K562 (cell line): Measurements from ENCODE around the gene DIP2B. TPM values are rescaled to one million over a fixed set of nuclear protein-coding genes. Genes with fewer than 3 reads are reported as not detected.
A peak's percentile ranks its signal among the peaks of the same experiment; 100 is the strongest.

ENCODE experiments used
- ARID4B ChIP-seq: sonication (generic); formaldehyde crosslinking; IDR thresholded peaks from 2 replicates; pipeline ENCODE4 v1.8.0; 2022; ENCODE audit warnings: mild to moderate bottlenecking, missing genetic modification reagents
- DPF2 ChIP-seq: fragments of 450-650 bp; IDR thresholded peaks from 2 replicates; pipeline ENCODE4 v1.6.1; 2016
- HIVEP1 ChIP-seq: fragments of 250-450 bp; sonication (Bioruptor Pico); IDR thresholded peaks from 2 replicates; pipeline ENCODE4 v1.4.0; 2020; ENCODE audit warnings: mild to moderate bottlenecking
- LCOR ChIP-seq: sonication (generic); formaldehyde crosslinking; IDR thresholded peaks from 2 replicates; pipeline ENCODE4 v1.8.0; 2022; ENCODE audit warnings: mild to moderate bottlenecking, missing genetic modification reagents
- MECOM ChIP-seq: fragments of 250-450 bp; sonication (Bioruptor Pico); IDR thresholded peaks from 2 replicates; pipeline ENCODE4 v1.8.0; 2022; ENCODE audit warnings: inconsistent platforms
- NFE2 ChIP-seq: IDR thresholded peaks from 2 replicates; pipeline ENCODE4 v1.6.1; 2014; ENCODE audit warnings: antibody characterized with exemption, low read depth
- SMAD2 ChIP-seq: fragments of 150-350 bp; IDR thresholded peaks from 2 replicates; pipeline ENCODE4 v1.6.1; 2014; ENCODE audit warnings: low read depth, mild to moderate bottlenecking, low read length
- SRSF7 ChIP-seq: fragments of 200-400 bp; formaldehyde crosslinking; optimal IDR thresholded peaks from 2 replicates; pipeline ENCODE3; 2017; ENCODE audit warnings: mild to moderate bottlenecking, low read depth, low read length
- U2AF1 ChIP-seq: fragments of 200-400 bp; formaldehyde crosslinking; optimal IDR thresholded peaks from 2 replicates; pipeline ENCODE3; 2017; ENCODE audit warnings: mild to moderate bottlenecking, low read depth, low read length, moderate library complexity
- ZKSCAN3 ChIP-seq: fragments of 250-450 bp; sonication (Bioruptor Pico); IDR thresholded peaks from 2 replicates; pipeline ENCODE4 v1.4.0; 2020
- ZNF217 ChIP-seq: sonication (generic); formaldehyde crosslinking; IDR thresholded peaks from 2 replicates; pipeline ENCODE4 v1.8.0; 2022; ENCODE audit warnings: mild to moderate bottlenecking, missing genetic modification reagents
- ZNF431 ChIP-seq: sonication (generic); formaldehyde crosslinking; IDR thresholded peaks from 2 replicates; pipeline ENCODE4 v1.8.0; 2022; ENCODE audit warnings: mild to moderate bottlenecking, missing genetic modification reagents
- ZNF830 ChIP-seq: fragments of 250-450 bp; sonication (Bioruptor Pico); IDR thresholded peaks from 2 replicates; pipeline ENCODE4 v1.5.0; 2021; ENCODE audit warnings: mild to moderate bottlenecking
- polyA plus RNA-seq, 8 experiments: library from polyadenylated mRNA; depleted of rRNA in 4 of 8; stranded (reverse) in 5 of 8; unstranded in 3 of 8; fragments of >200 nt; fragmentation: Nextera tagmentation in 2 of 8; fragmentation: Illumina TruSeq in 1 of 8; extraction: Ambion mirVana in 2 of 8; extraction: Trizol in 1 of 8; gene quantifications; 2 replicates each; pipeline versions ENCODE4 v1.2.1 to v1.2.3, GENCODE V29; 2011 to 2014; ENCODE audit warnings: inconsistent platforms in 1 of 8, missing spikeins in 1 of 8
- total RNA-seq, 7 experiments: library from RNA; depleted of rRNA in 6 of 7; stranded (reverse); fragments of >200 nt in 6 of 7; fragmentation: Illumina TruSeq in 2 of 7; extraction: Trizol in 2 of 7; gene quantifications; 2 replicates each; pipeline versions ENCODE4 v1.2.1 to v1.2.3, GENCODE V29; 2011 to 2021; ENCODE audit warnings: low replicate concordance in 1 of 7
- TF ChIP-seq, protein P1 (sequence below): fragments of 450-650 bp; IDR thresholded peaks from 2 replicates; pipeline ENCODE4 v1.6.1; 2018; ENCODE audit not compliant: partially characterized antibody
- TF ChIP-seq, protein P2 (sequence below): IDR thresholded peaks from 2 replicates; pipeline ENCODE4 v1.6.1; 2011; ENCODE audit not compliant: insufficient read length; ENCODE audit errors: extremely low read depth

DIP2B gene
- total and polyA plus RNA-seq, 9 of the 15 experiments (the other 6 are each of a cell fraction or from before 2014, with no cell fraction given) = 4.6 to 26.1 (median 18.8) TPM

GRCh38 chr12:50504798-50505674, at the start of gene DIP2B (continued):
- TF ChIP-seq, protein P1, sequence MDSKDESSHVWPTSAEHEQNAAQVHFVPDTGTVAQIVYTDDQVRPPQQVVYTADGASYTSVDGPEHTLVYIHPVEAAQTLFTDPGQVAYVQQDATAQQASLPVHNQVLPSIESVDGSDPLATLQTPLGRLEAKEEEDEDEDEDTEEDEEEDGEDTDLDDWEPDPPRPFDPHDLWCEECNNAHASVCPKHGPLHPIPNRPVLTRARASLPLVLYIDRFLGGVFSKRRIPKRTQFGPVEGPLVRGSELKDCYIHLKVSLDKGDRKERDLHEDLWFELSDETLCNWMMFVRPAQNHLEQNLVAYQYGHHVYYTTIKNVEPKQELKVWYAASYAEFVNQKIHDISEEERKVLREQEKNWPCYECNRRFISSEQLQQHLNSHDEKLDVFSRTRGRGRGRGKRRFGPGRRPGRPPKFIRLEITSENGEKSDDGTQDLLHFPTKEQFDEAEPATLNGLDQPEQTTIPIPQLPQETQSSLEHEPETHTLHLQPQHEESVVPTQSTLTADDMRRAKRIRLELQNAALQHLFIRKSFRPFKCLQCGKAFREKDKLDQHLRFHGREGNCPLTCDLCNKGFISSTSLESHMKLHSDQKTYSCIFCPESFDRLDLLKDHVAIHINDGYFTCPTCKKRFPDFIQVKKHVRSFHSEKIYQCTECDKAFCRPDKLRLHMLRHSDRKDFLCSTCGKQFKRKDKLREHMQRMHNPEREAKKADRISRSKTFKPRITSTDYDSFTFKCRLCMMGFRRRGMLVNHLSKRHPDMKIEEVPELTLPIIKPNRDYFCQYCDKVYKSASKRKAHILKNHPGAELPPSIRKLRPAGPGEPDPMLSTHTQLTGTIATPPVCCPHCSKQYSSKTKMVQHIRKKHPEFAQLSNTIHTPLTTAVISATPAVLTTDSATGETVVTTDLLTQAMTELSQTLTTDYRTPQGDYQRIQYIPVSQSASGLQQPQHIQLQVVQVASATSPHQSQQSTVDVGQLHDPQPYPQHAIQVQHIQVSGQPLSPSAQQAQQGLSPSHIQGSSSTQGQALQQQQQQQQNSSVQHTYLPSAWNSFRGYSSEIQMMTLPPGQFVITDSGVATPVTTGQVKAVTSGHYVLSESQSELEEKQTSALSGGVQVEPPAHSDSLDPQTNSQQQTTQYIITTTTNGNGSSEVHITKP = peak; percentile 53
- TF ChIP-seq, protein P2, sequence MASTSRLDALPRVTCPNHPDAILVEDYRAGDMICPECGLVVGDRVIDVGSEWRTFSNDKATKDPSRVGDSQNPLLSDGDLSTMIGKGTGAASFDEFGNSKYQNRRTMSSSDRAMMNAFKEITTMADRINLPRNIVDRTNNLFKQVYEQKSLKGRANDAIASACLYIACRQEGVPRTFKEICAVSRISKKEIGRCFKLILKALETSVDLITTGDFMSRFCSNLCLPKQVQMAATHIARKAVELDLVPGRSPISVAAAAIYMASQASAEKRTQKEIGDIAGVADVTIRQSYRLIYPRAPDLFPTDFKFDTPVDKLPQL = no peak
- no peak for TF ChIP-seq ZKSCAN3 (CRISPR knock-in tag)
- TF ChIP-seq ZNF217 (CRISPR knock-in tag) = no peak
- TF ChIP-seq HIVEP1 (CRISPR knock-in tag) = no peak
- no peak for TF ChIP-seq SMAD2
- peak; percentile 73; the same call in 1 of the 2 replicates for TF ChIP-seq ZNF431 (CRISPR knock-in tag)
- peak; percentile 58; the same call in 1 of the 2 replicates for TF ChIP-seq ARID4B (CRISPR knock-in tag)
- no peak for TF ChIP-seq MECOM (CRISPR knock-in tag)
- 0 out of 2 replicates have a peak, but pooled peaks have one; percentile 8 for TF ChIP-seq NFE2
- peak; percentile 58 for TF ChIP-seq U2AF1
- TF ChIP-seq ZNF830 = no peak
- TF ChIP-seq SRSF7 = no peak
- TF ChIP-seq LCOR (CRISPR knock-in tag) = 0 out of 2 replicates have a peak, but pooled peaks have one; percentile 34
- no peak for TF ChIP-seq DPF2
